Endodermal cell (in vitro differentiated cells): ENCODE measurements around the gene CDH6. TPM values are rescaled to one million over a fixed set of nuclear protein-coding genes. Genes with fewer than 3 reads are reported as not detected.

Experiments
- DNase-seq: peaks from one replicate; pipeline ENCODE4 v3.0.0-alpha.2; 2017
- H3K27ac ChIP-seq: 2 replicates; pipeline ENCODE4 v1.5.1; 2013; ENCODE audit warnings: mild to moderate bottlenecking, low read depth, low read length, moderate library complexity
- H3K27me3 ChIP-seq: 2 replicates; pipeline ENCODE4 v1.6.1; 2013; ENCODE audit warnings: mild to moderate bottlenecking, low read length, moderate library complexity; ENCODE audit not compliant: insufficient read depth, control insufficient read depth, poor library complexity, severe bottlenecking
- H3K36me3 ChIP-seq: 2 replicates; pipeline ENCODE4 v1.7.0; 2013; ENCODE audit warnings: mild to moderate bottlenecking, low read length, moderate library complexity; ENCODE audit not compliant: control insufficient read depth, insufficient read depth
- H3K4me1 ChIP-seq: one replicate; pipeline ENCODE4 v1.7.0; 2013; ENCODE audit warnings: low read length; ENCODE audit not compliant: control insufficient read depth, insufficient read depth
- H3K4me3 ChIP-seq: 2 replicates; pipeline ENCODE4 v1.5.1; 2013; ENCODE audit warnings: mild to moderate bottlenecking, low read length, moderate library complexity
- H3K9ac ChIP-seq: 2 replicates; pipeline ENCODE4 v1.6.1; 2013; ENCODE audit warnings: mild to moderate bottlenecking, low read length, moderate library complexity; ENCODE audit not compliant: poor library complexity, severe bottlenecking; ENCODE audit errors: extremely low read depth
- H3K9me3 ChIP-seq: 2 replicates; pipeline ENCODE4 v1.6.1; 2013; ENCODE audit warnings: mild to moderate bottlenecking, low read length, moderate library complexity; ENCODE audit not compliant: control insufficient read depth
- H3K27ac Mint-ChIP-seq: 2 replicates; pipeline ENCODE4 v1.8.0; 2020; ENCODE audit warnings: mixed read lengths
- H3K27me3 Mint-ChIP-seq: 2 replicates; pipeline ENCODE4 v1.8.0; 2021; ENCODE audit warnings: mild to moderate bottlenecking, mixed read lengths; ENCODE audit not compliant: insufficient read depth
- H3K36me3 Mint-ChIP-seq: 2 replicates; pipeline ENCODE4 v1.8.0; 2020; ENCODE audit warnings: low read depth, mixed read lengths
- H3K4me1 Mint-ChIP-seq: 2 replicates; pipeline ENCODE4 v1.8.0; 2020; ENCODE audit warnings: mixed read lengths
- H3K4me3 Mint-ChIP-seq: 2 replicates; pipeline ENCODE4 v1.8.0; 2020; ENCODE audit warnings: mild to moderate bottlenecking, moderate library complexity, mixed read lengths
- H3K9me3 Mint-ChIP-seq: 2 replicates; pipeline ENCODE4 v1.8.0; 2020; ENCODE audit warnings: mild to moderate bottlenecking, mixed read lengths
- CTCF ChIP-seq: fragments of 200-600 bp; sonication (generic); conservative IDR thresholded peaks from 2 replicates; pipeline ENCODE4 v1.5.0; 2021; ENCODE audit warnings: antibody characterized with exemption, mild to moderate bottlenecking
- WGBS, 2 experiments: methylation state at CpG; one replicate each; pipeline versions ENCODE4 v1.1.5 to v1.1.7; 2013; ENCODE audit warnings: missing lambda C conversion rate in 2 of 2, mixed read lengths in 1 of 2; ENCODE audit not compliant: insufficient coverage in 1 of 2, insufficient read length in 1 of 2; 5-methylcytosine and 5-hydroxymethylcytosine counted together
- total RNA-seq, 2 donors: library from RNA; stranded (reverse); fragmentation: NEBNext Ultra II Directional in 1 of 2; extraction: Animal tissue kit (Norgen Biotek cat#: 25700) in 1 of 2; gene quantifications; 2 replicates in 1 of 2; 3 replicates in 1 of 2; pipeline ENCODE4 v1.2.1, GENCODE V29; 2021

CDH6 gene
- total RNA-seq, 2 donors from 2014 or later = 1.1 TPM

GRCh38 chr5:31232273-31232888 is 38.9 kb downstream of the CDH6 start:
- Mint-ChIP-seq H3K4me1 (peaks cover 2% of the 10 kb centered on the region), H3K4me3 (no peak overlapping the region), H3K27me3 (no peaks in the 10 kb centered on the region), H3K36me3 (no peaks in the 10 kb centered on the region), H3K9me3 (no peaks in the 10 kb centered on the region), H3K27ac (no peak overlapping the region)
- Histone ChIP-seq H3K4me1 (no peaks in the 10 kb centered on the region), H3K4me3 (no peak overlapping the region), H3K27me3 (no peaks in the 10 kb centered on the region), H3K9me3 (no peaks in the 10 kb centered on the region), H3K36me3 (no peaks in the 10 kb centered on the region), H3K9ac (no peak overlapping the region), H3K27ac (no peak overlapping the region)
- WGBS, 2 experiments = 11 to 14% methylated on average over 1 to 4 of the region's 4 CpGs
- DNase-seq = peak; percentile 63
- TF ChIP-seq CTCF = peak; percentile 93

GRCh38 chr5:31235381-31235780 is 41.9 kb downstream of the CDH6 start:
- Histone ChIP-seq H3K27ac (no peak overlapping the region), H3K4me3 (no peak overlapping the region), H3K36me3 (no peaks in the 10 kb centered on the region), H3K4me1 (no peaks in the 10 kb centered on the region), H3K27me3 (no peaks in the 10 kb centered on the region), H3K9me3 (no peaks in the 10 kb centered on the region), H3K9ac (no peak overlapping the region)
- no peaks in the 10 kb centered on the region for H3K36me3 Mint-ChIP-seq
- TF ChIP-seq CTCF = no peak
- no peak overlapping the region for H3K4me3 Mint-ChIP-seq
- DNase-seq = no peak
- H3K27ac Mint-ChIP-seq = no peak overlapping the region
- H3K27me3 Mint-ChIP-seq = no peaks in the 10 kb centered on the region
- peaks cover 2% of the 10 kb centered on the region for H3K4me1 Mint-ChIP-seq
- no peaks in the 10 kb centered on the region for H3K9me3 Mint-ChIP-seq
- 73% methylated on average over 3 of the region's 3 CpGs; no CpG with 5 or more reads in 1 of the 2 experiments for WGBS, 2 experiments

- Histone ChIP-seq H3K36me3 (no peaks in the 10 kb centered on the region), H3K4me1 (no peaks in the 10 kb centered on the region), H3K9me3 (no peaks in the 10 kb centered on the region), H3K4me3 (no peak overlapping the region), H3K27ac (no peak overlapping the region), H3K9ac (no peak overlapping the region), H3K27me3 (no peaks in the 10 kb centered on the region)
- peaks cover 2% of the 10 kb centered on the region for H3K4me1 Mint-ChIP-seq
- no peaks in the 10 kb centered on the region for H3K9me3 Mint-ChIP-seq
- no peak overlapping the region for H3K27ac Mint-ChIP-seq
- DNase-seq = no peak
- TF ChIP-seq CTCF = no peak
- H3K4me3 Mint-ChIP-seq = no peak overlapping the region
- 94% methylated on average over 6 of the region's 6 CpGs; no CpG with 5 or more reads in 1 of the 2 experiments for WGBS, 2 experiments
- H3K36me3 Mint-ChIP-seq = no peaks in the 10 kb centered on the region
- H3K27me3 Mint-ChIP-seq = no peaks in the 10 kb centered on the region
Measured at GRCh38 chr5:31236339-31236738, 42.9 kb downstream of the CDH6 start.
